Jurkat, Clone E6-1 (cell line): Measurements from ENCODE around the gene ZFP57.
"Not testable (repeated sequence)": the region's sequence is repeated elsewhere in the genome, so short reads cannot be mapped to it uniquely, and the experiment has no call there.

Experiments used
- DNase-seq: peaks from one replicate; pipeline ENCODE4 v3.0.0-alpha.2; 2011; ENCODE audit warnings: low read depth, low spot score
- H3K4me3 ChIP-seq: 2 replicates; pipeline ENCODE4 v1.5.1; 2011; ENCODE audit warnings: mild to moderate bottlenecking, low read length, control low read depth, moderate library complexity

The ZFP57 gene

DNA sequence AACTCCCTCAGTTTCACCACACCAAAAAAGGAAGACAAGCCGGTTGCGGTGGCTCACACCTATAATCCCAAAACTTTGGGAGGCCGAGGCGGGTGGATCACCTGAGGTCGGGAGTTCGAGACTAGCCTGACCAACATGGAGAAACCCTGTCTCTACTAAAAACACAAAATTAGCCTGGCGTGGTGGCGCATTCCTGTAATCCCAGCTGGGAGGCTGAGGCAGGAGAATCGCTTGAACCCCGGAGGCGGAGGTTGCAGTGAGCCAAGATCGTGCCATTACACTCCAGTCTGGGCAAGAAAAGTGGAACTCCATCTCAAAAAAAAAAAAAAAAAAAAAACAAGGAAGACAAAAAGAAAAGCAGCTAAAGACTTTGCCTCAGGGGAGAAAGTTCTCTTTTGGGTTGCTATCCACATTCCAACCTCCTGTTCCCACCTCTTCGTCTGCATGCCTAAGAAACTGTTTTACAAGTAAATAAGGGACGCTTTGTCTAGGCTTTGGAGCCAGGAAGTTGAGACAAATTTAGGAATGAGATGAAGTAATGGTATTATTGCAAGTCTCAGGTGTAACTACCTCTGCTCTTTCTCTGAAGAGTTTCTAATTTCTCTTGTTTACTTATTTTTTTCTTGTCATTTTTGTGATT is 19.3 kb downstream of the ZFP57 start:
- DNase-seq, H3K4me3 ChIP-seq: not testable (repeated sequence)

DNA sequence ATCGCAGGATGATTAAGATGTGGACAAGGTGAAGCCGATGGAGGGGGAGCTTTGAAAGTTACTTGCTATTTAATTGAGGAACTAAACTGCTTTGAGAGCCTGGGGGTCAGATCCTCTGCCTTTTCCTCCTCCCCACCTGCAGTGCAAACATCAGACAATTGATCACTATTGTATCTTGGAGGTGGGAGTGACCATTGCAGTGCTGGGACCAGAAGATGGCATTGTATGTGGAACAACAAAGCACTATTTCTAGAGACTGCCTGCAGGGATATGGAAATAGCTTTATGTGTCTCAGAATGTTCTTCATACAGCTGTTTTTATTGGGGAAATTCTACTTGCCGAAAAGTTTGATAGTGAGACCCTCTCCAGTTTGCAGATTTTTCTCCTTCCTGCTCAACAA is 19.9 kb downstream of the ZFP57 start:
- no peak overlapping the region for H3K4me3 ChIP-seq
- DNase-seq, result no peak

DNA sequence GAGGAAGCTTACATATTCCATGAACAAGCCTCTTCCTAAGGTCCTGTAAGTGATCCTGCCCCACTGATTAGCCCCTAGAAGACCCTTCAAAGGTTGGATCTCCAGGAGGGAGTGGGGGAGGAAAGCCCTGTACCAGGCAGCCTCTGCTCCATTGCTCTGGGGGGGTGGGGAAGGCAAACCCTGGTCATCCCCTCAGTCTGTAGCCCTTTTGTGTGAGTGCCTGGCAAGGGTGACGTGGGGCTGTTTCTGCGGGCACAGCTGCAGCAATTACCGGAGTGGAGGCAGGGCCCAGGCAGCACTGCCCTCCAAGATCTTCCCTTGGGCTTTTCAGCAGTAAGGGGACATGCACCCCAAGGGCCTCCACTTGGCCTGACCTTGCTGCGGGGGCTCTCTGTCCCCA is 24.2 kb downstream of the ZFP57 start, which contains the start of gene MOG:
TSS of gene MOG (plus strand) at position 295 of the 400 bp plus-strand sequence. CDS start 118 bp downstream, outside the sequence.
- no peak for DNase-seq
- H3K4me3 ChIP-seq, result no peak within 1 kb of the TSS

DNA sequence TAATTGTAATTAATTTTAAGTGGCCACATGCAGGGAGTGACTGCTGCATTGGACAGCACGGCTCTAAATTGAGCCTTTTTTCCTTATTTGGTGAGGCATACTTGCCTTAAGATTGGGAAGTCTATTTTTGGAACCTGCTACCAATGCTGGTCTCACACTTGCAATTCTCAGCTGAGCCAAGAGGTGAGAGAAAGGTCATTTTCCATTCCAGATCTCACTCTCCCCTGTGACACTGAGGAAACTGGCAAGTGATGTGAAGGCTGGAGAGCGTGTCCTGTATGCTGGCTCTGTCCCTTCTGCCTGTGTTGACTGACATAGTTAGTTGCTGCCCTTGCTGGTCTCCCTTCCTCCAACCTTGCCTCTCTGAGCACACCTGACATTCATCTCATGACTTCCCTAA is 24.8 kb downstream of the ZFP57 start:
- no peak for DNase-seq
- H3K4me3 ChIP-seq, result no peak overlapping the region

DNA sequence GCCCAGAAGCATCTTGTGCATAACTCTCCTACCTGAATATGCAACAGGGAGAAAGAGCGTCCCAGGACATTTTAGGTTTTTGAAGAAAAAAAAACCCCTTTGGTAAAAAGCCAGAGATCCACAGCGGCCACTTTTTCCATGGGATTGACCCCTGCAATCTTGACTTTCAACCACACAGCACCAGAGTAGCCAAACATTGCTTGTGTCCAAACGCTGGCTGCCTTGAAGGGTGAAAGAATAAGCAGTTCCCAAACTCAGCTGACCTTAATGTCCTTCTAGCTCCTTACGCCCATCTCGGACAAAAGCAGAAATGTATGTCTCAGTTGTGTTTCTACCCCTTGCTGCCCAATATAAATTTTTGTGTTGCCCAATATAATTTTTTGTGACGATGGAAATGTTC is 25.3 kb downstream of the ZFP57 start:
- H3K4me3 ChIP-seq, result no peak overlapping the region
- DNase-seq, result no peak

DNA sequence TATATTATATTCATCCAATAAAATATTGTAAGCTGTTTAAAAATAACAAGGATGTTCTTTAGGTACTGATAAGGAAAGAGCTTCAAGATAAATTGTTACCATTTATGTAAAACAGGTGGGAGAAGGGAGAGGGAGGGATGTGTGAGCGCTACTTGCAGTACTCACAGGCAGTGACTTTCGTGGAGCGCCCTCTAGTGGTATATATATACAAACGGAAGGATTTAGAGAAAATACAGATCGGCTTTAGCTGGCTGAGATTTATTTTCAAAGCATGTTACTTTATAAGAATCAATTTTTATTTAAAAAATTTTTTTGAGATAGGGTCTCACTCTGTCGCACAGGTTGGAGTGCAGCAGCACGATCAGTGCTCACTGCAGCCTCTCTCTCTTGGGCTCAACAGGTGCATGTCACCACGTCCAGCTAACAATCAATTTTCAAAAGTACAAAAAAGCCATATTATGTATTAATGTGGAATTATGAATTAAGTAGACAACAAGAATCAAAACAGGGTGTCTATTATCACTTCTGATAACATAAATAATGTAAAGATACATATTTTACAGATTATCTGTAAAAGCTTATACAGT is 27.4 kb downstream of the ZFP57 start:
- peak; percentile 78 for DNase-seq

DNA sequence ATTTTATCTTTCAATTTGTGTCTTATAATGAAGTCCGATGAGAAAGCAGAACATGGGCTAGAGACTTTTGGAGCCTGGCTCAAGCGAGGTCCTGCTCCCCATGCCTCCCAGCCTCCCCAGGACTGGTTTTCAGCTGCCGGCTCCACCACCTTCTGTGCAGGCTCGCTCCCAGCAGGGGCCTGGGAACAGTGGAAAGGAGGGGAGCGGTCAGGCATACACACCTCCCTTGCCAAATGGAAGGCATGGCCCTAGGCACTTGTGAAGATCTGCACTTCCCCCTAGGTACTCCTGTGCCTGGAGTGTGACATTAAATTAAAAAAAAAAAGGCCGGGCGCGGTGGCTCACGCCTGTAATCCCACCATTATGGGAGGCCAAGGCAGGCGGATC is 28.8 kb downstream of the ZFP57 start:
- no peak for DNase-seq
- H3K4me3 ChIP-seq, result no peak overlapping the region

More for the DNA sequence above, 27.4 kb downstream of the ZFP57 start:
- no peak overlapping the region for H3K4me3 ChIP-seq

DNA sequence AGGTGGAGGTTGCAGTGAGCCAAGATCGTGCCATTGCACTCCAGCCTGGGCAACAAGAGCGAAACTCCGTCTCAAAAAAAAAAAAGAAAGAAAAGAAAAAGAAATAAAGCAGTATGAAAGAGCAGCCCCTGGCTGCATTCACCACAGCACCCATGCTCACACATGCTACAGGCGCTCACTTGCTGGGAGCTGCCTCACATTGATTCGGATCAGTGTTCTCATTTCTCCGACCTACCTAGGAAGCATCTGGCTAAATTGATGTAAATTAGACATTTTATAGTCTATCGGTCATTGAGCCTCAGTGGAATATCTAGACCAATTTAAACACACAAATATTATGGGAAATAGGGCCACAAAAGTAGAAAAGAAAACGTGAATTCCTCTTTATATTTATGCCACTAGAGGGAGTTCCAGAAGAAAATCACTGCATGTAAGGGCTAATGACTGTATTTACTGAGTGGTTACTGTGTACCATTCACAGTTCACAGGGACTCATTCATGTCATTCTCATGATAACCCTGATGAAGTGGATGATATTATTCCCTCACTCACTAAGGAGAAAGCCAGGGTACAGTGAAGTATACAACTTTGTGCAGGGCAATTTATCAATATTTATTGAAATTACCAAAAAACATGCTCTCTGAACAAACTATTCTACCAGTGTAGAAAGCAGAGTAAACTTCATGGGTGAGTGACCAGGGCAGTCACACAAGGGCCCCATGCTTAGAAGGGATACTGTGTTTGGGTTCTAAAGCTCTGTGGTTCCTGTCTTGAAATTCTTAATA is 29.3 kb downstream of the ZFP57 start:
- DNase-seq, result peak; percentile 42
- H3K4me3 ChIP-seq, result no peak overlapping the region

DNA sequence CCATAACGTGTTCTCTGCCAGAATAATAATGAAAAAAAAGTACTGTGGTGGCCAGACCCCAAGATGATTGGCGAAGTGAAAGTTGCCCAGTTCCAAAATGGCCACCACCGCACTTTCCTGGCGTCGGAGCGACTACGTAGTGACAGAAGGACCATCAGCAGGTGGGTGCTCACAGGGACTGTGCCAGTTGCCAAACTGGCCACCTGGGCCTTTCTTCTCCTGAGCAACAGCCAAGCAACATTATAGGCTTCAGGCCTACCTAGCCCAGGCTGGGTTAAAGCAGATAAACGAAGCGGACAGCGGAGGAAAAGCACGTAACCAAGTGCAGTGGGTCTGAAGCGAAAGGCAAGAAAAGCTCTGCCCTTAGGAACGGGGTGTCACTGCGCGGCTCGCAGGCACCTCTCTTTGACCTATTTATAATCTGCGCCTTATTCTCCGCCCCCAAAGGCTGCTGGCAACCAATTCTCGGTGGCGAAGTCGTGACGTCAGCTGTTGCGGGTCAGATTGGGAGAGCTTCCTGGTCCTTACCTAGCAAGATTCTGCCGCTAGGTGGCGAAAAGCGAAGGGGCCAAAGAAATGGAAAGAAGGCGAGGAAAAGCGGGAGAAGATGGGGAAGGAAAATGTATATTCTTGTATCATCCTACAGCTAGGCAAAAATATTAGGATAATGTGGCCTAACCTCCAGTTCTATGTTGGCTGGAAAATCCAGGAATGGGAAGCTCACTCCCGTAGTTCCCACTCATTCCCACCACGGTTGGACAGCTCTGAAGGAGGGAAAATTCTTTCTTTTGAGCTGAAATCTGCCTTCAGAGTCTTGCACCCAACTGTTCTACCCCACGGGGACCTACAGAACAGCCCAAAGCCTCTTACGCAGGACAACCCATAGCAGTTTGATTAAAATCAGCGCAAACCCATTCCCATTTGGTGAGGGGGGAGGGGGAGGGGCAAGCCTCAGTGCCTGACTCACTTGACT is 31.0 kb downstream of the ZFP57 start:
- peak overlapping the region; percentile 71 for H3K4me3 ChIP-seq
- peak; percentile 96 for DNase-seq

DNA sequence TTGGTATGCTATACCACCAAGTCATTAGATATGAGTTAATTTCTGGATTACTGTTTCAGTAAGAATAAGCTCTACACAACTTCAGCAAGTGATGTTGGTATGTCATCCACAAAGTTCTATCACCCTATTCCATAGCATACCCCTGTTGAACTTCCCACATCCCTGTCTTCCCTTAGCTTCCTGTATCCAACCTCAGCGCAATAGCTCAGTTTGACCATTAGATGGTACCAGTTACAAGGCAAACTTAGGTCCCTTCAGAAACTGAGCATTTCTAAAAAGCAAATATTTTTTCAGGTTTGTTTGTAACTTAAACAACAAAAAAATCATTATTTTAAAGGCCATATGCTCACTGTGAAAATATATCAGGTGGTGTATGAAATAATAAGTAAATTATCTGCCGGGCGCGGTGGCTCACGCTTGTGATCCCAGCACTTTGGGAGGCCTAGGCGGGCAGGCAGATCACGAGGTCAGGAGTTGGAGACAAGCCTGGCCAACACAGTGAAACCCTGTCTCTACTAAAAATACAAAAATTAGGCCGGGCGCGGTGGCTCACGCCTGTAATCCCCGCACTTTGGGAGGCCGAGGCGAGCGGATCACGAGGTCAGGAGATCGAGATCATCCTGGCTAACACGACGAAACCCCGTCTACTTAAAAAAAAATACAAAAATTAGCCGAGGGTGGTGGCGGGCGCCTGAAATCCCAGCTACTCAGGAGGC is 32.9 kb downstream of the ZFP57 start:
- DNase-seq, result no peak
- H3K4me3 ChIP-seq, result no peak overlapping the region

DNA sequence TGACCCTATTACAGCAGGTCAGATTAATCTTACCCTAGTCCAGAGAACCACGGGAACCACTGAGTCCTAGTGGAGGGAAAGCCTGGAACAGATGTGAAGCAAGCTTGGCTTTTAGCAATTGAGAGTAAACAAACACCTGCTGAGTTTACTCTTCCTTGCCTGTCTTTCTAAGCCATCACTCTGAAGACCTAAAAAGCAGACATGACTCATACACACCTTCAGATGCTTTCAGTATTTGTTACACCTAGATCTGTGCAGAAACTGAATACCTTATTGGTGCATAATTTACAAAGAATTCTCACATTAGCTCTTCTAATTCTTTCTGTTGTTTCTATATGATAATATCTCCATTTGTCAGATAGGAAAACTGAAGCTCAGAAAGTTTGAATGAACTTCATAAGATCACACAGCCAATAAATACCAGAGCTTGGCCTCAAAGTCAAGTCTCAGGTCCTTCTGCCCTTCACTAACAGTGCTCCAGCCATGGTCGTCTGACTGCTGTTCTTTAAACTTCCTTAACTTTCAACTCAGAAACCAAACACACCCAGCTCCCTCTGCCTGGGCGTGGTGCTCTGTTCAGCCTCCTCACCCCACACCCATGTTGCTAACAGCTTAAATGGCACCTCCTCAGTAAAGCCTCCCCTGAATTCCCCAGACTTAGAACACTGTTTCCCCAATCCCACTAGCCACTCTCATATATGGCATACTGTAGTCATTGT is 39.4 kb downstream of the ZFP57 start:
- H3K4me3 ChIP-seq, result no peak overlapping the region
- DNase-seq, result no peak

DNA sequence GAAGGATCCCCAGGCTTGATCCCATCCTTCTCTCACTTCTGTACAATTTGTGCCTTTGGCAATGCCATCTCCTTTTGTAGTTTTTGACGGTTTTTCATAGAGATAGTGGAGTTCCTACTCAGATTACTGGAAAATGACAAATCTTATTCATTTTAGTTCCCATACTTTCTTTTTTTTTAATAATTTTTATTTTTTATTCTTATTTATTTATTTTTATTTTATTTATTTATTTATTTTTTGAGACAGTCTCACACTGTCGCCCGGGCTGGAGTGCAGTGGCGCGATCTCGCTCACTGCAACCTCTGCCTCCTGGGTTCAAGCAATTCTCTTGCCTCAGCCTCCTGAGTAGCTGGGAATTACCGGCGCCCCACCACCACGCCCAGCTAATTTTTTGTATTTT is 43.7 kb downstream of the ZFP57 start:
- no peak overlapping the region for H3K4me3 ChIP-seq
- no peak for DNase-seq

DNA sequence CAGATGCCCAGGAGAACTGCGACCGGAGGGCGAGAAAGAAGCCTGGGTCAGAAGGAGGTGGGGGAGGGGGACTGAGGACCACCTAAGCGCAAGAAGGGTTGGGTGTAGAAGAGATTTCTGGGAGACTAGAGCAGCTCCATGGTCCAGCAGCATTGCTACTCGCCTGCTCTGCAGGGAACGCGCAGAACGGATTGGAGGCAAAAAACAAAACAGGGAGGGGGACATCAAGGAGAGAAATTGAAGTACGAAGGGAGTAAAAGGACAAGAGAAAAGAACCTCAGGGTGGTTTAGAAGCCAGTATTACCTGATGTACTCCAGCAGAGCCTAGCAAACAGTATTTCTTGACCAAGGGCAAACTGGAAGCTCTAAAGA is 47.4 kb downstream of the ZFP57 start:
- no peak for DNase-seq
- peak overlapping the region; percentile 59 for H3K4me3 ChIP-seq

DNA sequence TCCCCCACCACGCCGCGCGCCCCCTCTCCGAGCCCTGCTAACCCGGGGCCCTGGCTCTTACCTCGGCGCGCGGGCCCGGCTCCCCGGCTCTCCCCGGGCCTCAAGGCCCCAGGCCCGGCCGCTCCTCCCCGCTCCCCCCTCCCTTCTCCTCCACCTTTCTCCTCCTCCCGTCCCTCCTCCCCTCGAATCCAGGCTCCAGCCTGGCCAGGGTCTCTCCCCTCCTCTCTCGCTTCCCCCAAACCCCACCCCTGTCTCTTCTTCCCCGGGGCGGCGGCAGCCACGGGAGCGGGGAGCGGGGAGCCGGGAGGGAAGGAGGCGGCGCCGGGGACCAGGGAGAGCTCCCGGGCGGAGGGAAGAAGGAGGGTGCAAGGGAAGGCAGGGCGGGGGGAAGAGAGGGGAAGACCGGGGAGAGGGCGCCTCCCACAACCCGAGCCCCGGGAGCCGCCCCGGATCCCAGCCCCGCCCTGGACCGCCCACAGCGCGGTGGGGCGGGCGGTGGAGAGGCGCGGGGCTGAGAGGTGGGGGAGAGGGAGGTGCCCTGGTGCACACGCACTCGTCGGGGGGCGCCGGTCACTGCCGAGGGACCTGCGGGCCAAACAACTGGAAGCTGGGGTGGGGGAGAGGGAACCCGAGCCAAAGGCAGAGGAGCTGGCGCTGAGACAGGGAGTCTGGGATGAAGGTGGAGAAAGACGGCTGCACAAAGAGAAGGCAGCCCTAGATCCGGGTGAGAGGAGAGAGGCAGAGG is 48.0 kb downstream of the ZFP57 start, which contains the start of gene GABBR1:
TSS of gene GABBR1 (minus strand) at position 395 of the 745 bp plus-strand sequence. CDS start 798 bp downstream, outside the sequence.
- peak within 1 kb of the TSS; percentile 59 for H3K4me3 ChIP-seq
- DNase-seq, result peak; percentile 61

DNA sequence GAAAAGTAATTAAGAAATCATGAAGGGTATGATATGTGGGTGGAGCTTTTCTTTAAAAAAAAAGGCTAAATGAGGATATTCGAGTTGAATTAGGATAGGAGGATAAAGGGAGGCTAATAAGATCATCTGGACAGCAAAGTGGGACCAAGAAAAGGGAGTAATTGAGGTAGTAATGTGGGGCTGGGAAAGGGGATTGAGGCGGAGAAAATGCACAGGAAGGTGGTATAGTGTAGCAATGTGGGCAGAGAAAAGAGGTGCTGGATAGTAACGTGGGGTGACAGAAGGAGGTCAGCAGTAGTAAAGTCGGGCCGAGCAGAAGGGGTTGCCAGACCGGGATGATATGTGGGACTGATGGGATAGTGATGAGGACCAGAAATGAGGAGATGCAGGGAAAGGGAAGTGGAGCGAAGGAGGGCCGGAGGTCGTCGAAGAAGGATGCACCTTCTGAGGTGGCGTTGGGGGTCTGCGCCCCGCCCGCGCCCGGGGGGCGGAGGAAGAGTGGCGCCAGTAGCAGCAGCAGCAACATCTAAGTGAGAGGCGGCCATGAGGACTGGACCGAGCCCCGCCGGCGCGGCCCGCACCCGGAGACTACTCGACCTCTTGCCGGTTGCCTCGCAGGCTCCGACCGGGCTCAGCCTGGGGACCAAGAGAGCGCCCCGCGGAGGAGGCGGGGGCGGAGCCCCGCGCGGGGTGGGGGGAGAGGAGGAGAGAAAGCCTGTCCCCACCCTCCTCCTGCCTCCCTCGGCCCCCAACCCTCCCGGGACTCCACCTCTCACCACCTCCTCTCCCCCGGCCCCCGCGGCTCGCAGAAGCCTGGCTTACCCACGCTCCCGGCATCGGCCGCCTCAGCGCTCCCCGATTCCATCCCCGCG is 48.9 kb downstream of the ZFP57 start:
- no peak for DNase-seq

DNA sequence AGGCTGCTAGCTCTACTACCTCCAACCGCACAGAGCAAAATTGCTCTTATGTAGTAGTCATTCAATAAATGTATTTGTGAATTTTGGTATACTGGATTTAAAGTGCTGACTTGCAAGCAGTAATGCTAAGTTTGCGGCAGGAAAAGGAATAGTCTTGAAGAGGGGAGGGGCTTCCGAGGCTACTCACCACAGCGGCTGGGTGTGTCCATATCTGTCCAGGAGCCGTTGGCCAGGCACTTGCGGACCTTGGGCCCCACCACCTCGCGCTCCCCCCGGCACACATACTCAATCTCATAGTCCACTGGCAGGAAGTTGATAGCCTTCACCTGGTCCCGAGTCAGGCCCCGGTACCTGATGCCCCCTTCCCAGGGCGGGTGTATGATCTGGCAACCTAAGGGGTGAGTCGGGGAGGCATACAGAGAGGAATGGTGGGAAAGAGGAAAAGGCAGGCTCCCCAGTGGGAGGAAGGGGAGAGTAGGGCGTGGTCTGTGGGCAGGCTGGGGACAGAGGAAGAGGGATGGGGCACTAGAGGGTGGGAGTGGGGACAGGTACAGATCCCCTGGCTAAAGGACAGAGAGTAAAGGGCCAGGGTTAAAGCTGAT is 49.6 kb downstream of the ZFP57 start:
- H3K4me3 ChIP-seq, result no peak overlapping the region
- no peak for DNase-seq

More for the DNA sequence above, 48.9 kb downstream of the ZFP57 start:
- peak overlapping the region; percentile 59 for H3K4me3 ChIP-seq
